Common myeloid progenitor, CD34-positive (primary cell): ENCODE measurements around the gene IL5RA.

Source experiments
- CTCF ChIA-PET: fragments of 350-600 bp; sonication (Branson Sonifier 250); formaldehyde crosslinking; loops from one replicate; lab custom pipeline; 2021; ENCODE audit warnings: antibody characterized with exemption; lab: Charles Lee
- POLR2A ChIA-PET: fragments of 350-600 bp; sonication (Branson Sonifier 250); formaldehyde crosslinking; loops from one replicate; lab custom pipeline; 2021; ENCODE audit warnings: antibody characterized with exemption; lab: Charles Lee
- DNase-seq, 3 donors: peaks; one replicate each; pipeline versions ENCODE4 v3.0.0 to v3.0.0-alpha.2; 2013
- H3K27ac ChIP-seq, 2 experiments: 1 replicate in 1 of 2; 2 replicates in 1 of 2; pipeline ENCODE4 v1.7.0; 2013; ENCODE audit warnings: inconsistent platforms in 2 of 2, low read length in 2 of 2, mild to moderate bottlenecking in 2 of 2, low read depth in 1 of 2, moderate library complexity in 1 of 2; ENCODE audit not compliant: severe bottlenecking in 2 of 2, insufficient read depth in 1 of 2, poor library complexity in 1 of 2
- H3K27me3 ChIP-seq, 5 experiments: replicated peaks in 2 of 5; 1 replicate in 3 of 5; 2 replicates in 2 of 5; pipeline versions ENCODE4 v1.6.1 to v1.7.0; 2013; ENCODE audit warnings: low read length in 4 of 5, mild to moderate bottlenecking in 2 of 5, moderate library complexity in 2 of 5, inconsistent platforms in 1 of 5; ENCODE audit not compliant: insufficient read depth in 5 of 5, control insufficient read depth in 4 of 5
- H3K36me3 ChIP-seq, 4 experiments: 1 replicate in 2 of 4; 2 replicates in 2 of 4; pipeline versions ENCODE4 v1.6.1 to v1.7.0; 2013; ENCODE audit warnings: low read length in 3 of 4, control low read depth in 1 of 4, mild to moderate bottlenecking in 1 of 4; ENCODE audit not compliant: control insufficient read depth in 4 of 4, insufficient read depth in 4 of 4
- H3K4me1 ChIP-seq, 4 experiments: 1 replicate in 3 of 4; 2 replicates in 1 of 4; pipeline versions ENCODE4 v1.6.1 to v1.7.1; 2013; ENCODE audit warnings: low read length in 3 of 4, mild to moderate bottlenecking in 3 of 4, control low read depth in 1 of 4, inconsistent platforms in 1 of 4, moderate library complexity in 1 of 4; ENCODE audit not compliant: control insufficient read depth in 4 of 4, insufficient read depth in 4 of 4; ENCODE audit errors: control extremely low read depth in 1 of 4
- H3K4me3 ChIP-seq, 7 experiments: 1 replicate in 4 of 7; 2 replicates in 3 of 7; pipeline versions ENCODE4 v1.5.1 to v1.7.0; 2013; ENCODE audit warnings: mild to moderate bottlenecking in 7 of 7, low read length in 6 of 7, moderate library complexity in 6 of 7, inconsistent platforms in 2 of 7, low read depth in 2 of 7, control low read depth in 1 of 7; ENCODE audit not compliant: insufficient read depth in 4 of 7, control insufficient read depth in 1 of 7; ENCODE audit errors: extremely low read depth in 1 of 7
- H3K9me3 ChIP-seq, 5 experiments: 1 replicate in 4 of 5; 2 replicates in 1 of 5; pipeline versions ENCODE4 v1.6.1 to v1.7.1; 2013; ENCODE audit warnings: low read length in 4 of 5, mild to moderate bottlenecking in 2 of 5, inconsistent platforms in 1 of 5, low read depth in 1 of 5, moderate library complexity in 1 of 5; ENCODE audit not compliant: control insufficient read depth in 4 of 5, insufficient read depth in 2 of 5; ENCODE audit errors: control extremely low read depth in 1 of 5
- WGBS: methylation state at CpG from one replicate; pipeline ENCODE4 v1.1.5; 2013; ENCODE audit not compliant: insufficient coverage; 5-methylcytosine and 5-hydroxymethylcytosine counted together

IL5RA gene

DNA sequence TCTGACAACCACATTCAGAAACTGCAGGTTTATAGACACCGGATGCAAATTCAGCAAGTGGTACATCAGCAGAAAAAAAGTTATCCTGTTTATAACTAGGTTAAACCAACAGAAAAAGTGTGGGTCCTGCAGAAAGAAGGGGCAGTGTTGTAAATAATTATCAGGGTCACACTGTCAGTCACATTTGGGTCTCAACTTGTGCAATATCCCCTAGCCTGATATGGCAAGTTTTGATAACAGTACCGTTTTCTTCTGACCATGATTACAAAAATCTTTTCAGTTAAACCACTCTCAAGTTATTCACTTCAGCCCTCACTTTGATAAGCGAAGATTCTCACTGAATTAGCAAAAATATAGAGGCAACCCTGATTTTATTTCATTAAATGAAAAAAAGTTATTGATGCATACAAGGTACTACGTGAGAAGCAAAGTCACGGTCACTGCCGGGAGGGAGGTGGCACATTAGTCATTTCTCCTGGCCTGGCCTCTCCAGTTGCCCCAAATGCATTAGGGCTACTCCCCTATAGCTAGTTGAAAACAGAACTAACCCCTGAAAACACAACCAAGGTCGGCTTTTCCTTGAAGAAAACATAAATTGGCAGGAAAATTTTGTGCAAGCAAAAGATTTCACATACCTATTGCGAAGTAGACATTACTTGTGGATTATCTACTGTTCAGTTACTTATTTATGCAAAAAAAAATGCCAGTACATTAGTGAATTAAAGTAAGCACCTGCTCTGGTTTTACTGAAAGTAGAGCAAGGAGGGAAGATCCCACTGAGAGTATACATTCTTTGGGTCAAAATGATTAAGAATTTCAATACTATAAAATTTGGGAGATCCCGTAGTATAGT is 28.6 kb downstream of the IL5RA start:
- POLR2A ChIA-PET = no interaction called here
- WGBS = 85% methylated on average over 6 of the region's 9 CpGs
- no peaks in the 10 kb centered on the region for H3K36me3 ChIP-seq
- H3K9me3 ChIP-seq = no peaks in the 10 kb centered on the region
- H3K27me3 ChIP-seq = peaks cover 0 to 4% (median 0%) of the 10 kb centered on the region in 5 experiments
- H3K4me3 ChIP-seq = no peak overlapping the region
- DNase-seq = peak in 2 of 3 donors; percentile 6 to 12
- H3K27ac ChIP-seq = no peak overlapping the region
- H3K4me1 ChIP-seq = peaks cover 0 to 2% (median under 1%) of the 10 kb centered on the region in 4 experiments
- CTCF ChIA-PET = no interaction called here

- Histone ChIP-seq H3K36me3 (no peaks in the 10 kb centered on the region), H3K4me3 (no peak overlapping the region), H3K9me3 (no peaks in the 10 kb centered on the region), H3K27ac (no peak overlapping the region), H3K27me3 (peaks cover 0 to 4% (median 0%) of the 10 kb centered on the region in 5 experiments), H3K4me1 (no peaks in the 10 kb centered on the region)
- POLR2A ChIA-PET = no interaction called here
- CTCF ChIA-PET = interaction anchor here (1.0 kb wide), 1 partner anchor 15 kb away, joined by 3 read pairs; no protein-coding TSS in a partner anchor
- no peak for DNase-seq
- WGBS = 95% methylated on average over 3 of the region's 5 CpGs
Observed at GRCh38 chr3:3080309-3080708, 29.9 kb downstream of the IL5RA start.

- peaks cover 0 to 2% (median 0%) of the 10 kb centered on the region in 5 experiments for H3K27me3 ChIP-seq
- no peak overlapping the region for H3K27ac ChIP-seq
- no peak overlapping the region for H3K4me3 ChIP-seq
- no peaks in the 10 kb centered on the region for H3K36me3 ChIP-seq
- ChIA-PET POLR2A (no interaction called here), CTCF (interaction anchor here (1.5 kb wide), 1 partner anchor 37 kb away, joined by 4 read pairs; no protein-coding TSS in a partner anchor)
- 100% methylated on average over 2 of the region's 5 CpGs for WGBS
- DNase-seq = no peak
- H3K9me3 ChIP-seq = no peaks in the 10 kb centered on the region
- no peaks in the 10 kb centered on the region for H3K4me1 ChIP-seq
Observed at GRCh38 chr3:3074551-3075257, 35.5 kb downstream of the IL5RA start.

DNA sequence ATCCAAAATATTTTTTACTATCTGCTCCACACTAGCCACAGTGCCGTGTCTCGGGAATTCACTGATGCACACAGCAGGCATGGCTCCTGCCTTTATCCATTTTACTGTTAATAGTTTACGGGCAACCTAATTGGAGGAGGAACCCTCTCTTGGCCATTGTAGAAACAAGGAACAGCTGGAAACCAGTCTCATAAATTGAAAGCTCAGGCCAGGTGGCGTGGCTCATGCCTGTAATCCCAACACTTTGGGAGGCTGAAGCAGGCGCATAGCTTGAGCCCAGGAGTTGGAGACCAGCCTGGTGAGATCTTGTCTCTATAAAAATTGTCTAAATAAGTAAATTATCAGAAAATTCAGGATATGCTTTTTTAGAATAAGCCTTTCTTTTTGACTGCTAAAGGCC is 39.0 kb downstream of the IL5RA start:
- Histone ChIP-seq H3K27ac (no peak overlapping the region), H3K27me3 (peaks cover 0 to 3% (median 0%) of the 10 kb centered on the region in 5 experiments), H3K4me3 (no peak overlapping the region), H3K9me3 (no peaks in the 10 kb centered on the region), H3K36me3 (no peaks in the 10 kb centered on the region), H3K4me1 (no peaks in the 10 kb centered on the region)
- 87% methylated on average over 5 of the region's 5 CpGs for WGBS
- DNase-seq = no peak
- ChIA-PET POLR2A (no interaction called here), CTCF (no interaction called here)

DNA sequence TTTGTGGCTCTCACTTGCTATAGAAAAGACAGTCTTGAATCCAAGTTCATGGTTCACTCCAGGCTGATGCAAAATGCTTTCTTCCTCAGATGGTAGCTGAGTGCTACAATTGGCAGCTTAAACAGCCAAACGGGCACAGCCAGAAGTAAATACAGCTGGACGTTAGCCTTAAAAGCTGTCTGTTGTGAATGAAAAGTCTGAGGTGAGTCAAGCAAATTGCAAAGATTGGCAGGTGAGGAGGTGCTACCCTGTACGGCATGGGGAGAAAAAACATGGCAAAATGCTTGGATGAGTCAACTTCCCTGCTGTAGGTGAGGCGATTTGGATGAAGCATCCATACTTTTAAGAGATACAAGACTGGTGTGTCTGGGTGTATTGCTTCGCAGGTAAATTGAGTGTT is 40.5 kb downstream of the IL5RA start:
- ChIA-PET CTCF (no interaction called here), POLR2A (no interaction called here)
- Histone ChIP-seq H3K27ac (no peak overlapping the region), H3K9me3 (no peaks in the 10 kb centered on the region), H3K36me3 (no peaks in the 10 kb centered on the region), H3K4me3 (no peak overlapping the region), H3K4me1 (no peaks in the 10 kb centered on the region), H3K27me3 (peaks cover 0 to 3% (median 0%) of the 10 kb centered on the region in 5 experiments)
- 100% methylated on average over 4 of the region's 5 CpGs for WGBS
- no peak for DNase-seq

GRCh38 chr3:3068358-3068881 is 41.8 kb downstream of the IL5RA start:
- H3K9me3 ChIP-seq = no peaks in the 10 kb centered on the region
- H3K27me3 ChIP-seq = peaks cover 0 to 3% (median 0%) of the 10 kb centered on the region in 5 experiments
- ChIA-PET POLR2A (no interaction called here), CTCF (no interaction called here)
- no peak overlapping the region for H3K4me3 ChIP-seq
- no CpG with 5 or more reads among the region's 1 CpG for WGBS
- H3K36me3 ChIP-seq = no peaks in the 10 kb centered on the region
- no peaks in the 10 kb centered on the region for H3K4me1 ChIP-seq
- no peak for DNase-seq
- H3K27ac ChIP-seq = no peak overlapping the region

- POLR2A ChIA-PET = no interaction called here
- H3K36me3 ChIP-seq = no peaks in the 10 kb centered on the region
- WGBS = 100% methylated on average over 2 of the region's 4 CpGs
- CTCF ChIA-PET = no interaction called here
- H3K9me3 ChIP-seq = no peaks in the 10 kb centered on the region
- no peaks in the 10 kb centered on the region for H3K4me1 ChIP-seq
- H3K27me3 ChIP-seq = peaks cover 0 to 3% (median 0%) of the 10 kb centered on the region in 5 experiments
- no peak overlapping the region for H3K4me3 ChIP-seq
- DNase-seq = no peak
- H3K27ac ChIP-seq = no peak overlapping the region
Observed at GRCh38 chr3:3066910-3067309, 43.3 kb downstream of the IL5RA start.
